GM13976 (cell line): ENCODE measurements around the gene FGF14.

Experiments used
- DNase-seq: peaks from one replicate; pipeline ENCODE4 v3.0.0; 2012; ENCODE audit warnings: low spot score
- CTCF ChIP-seq: IDR thresholded peaks from 2 replicates; pipeline ENCODE4 v1.5.1; 2012; ENCODE audit warnings: borderline replicate concordance, mild to moderate bottlenecking; ENCODE audit not compliant: insufficient read depth; ENCODE audit errors: extremely low read depth, missing control alignments, control extremely low read depth
- in situ Hi-C: fragments of 300-500 bp; cut with MboI; formaldehyde crosslinking; loops from one replicate; pipeline ENCODE4 v1.12.0; 2022; ENCODE audit warnings: low sequenced_read_pairs, mixed read lengths, inconsistent platforms; ENCODE audit not compliant: unreplicated experiment

Gene FGF14

GRCh38 chr13:101978552-101979315 is 423.1 kb downstream of the FGF14 start:
- in situ Hi-C loops = no loop called here
- no peak for DNase-seq
- no peak for TF ChIP-seq CTCF

GRCh38 chr13:101977475-101977874 is 424.4 kb downstream of the FGF14 start:
- no peak for TF ChIP-seq CTCF

GRCh38 chr13:101972191-101972590 is 429.7 kb downstream of the FGF14 start:
- in situ Hi-C loops = no loop called here
- no peak for TF ChIP-seq CTCF
- no peak for DNase-seq

More at GRCh38 chr13:101977475-101977874, 424.4 kb downstream of the FGF14 start:
- DNase-seq = no peak
- in situ Hi-C loops = no loop called here

DNA sequence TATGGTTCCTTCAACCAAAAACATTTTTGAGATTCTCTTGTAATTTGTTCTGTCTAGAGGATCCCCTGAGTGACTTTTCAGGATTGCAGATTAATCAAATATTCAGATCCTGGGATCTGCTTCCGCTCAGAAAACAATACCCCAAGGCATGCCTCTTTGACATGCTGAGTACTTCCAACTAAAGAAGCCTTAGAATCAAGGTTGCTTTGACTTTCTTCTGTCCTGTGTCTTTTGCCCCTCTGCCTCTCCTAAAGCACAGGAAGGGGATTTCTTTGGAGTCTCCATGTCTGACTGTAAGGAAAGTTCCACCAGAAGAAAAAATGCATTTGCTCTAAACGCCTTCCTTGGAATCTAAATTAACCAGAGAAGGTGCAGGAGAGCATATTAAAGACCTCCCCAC is 431.5 kb downstream of the FGF14 start:
- in situ Hi-C loops = no loop called here
- DNase-seq = no peak
- no peak for TF ChIP-seq CTCF

- DNase-seq = no peak
- in situ Hi-C loops = no loop called here
- no peak for TF ChIP-seq CTCF
Measured at GRCh38 chr13:101967781-101968180, 434.1 kb downstream of the FGF14 start.

DNA sequence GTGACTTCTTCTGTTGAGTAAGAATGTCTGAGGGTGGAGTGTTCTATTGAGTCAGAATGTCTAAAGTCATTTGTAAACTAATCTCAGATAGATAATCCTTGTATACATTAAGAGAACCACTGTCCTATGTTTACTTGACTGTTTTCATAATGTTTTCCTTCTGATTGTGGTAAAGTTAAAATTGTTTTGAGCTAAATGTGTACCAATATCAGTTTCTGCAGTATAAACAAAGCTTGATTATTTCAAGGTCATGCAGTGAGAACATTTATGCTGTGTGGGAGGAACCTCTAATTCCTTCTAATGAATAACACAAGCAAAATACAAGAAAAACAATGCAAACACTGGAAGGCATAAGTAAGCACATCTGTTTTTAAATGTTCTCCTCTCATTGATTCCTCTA is 434.6 kb downstream of the FGF14 start:
- in situ Hi-C loops = no loop called here
- no peak for DNase-seq
- no peak for TF ChIP-seq CTCF

GRCh38 chr13:101965096-101965495 is 436.8 kb downstream of the FGF14 start:
- in situ Hi-C loops = no loop called here
- TF ChIP-seq CTCF = no peak
- no peak for DNase-seq
